HepG2 (cell line): Measurements from ENCODE around the gene CAMTA1. TPM values are rescaled to one million over a fixed set of nuclear protein-coding genes. Genes with fewer than 3 reads are reported as not detected.

Experiments used
- ATAC-seq: fragments of 200-7000 bp; cut with Tn5 transposase; 3 replicates; pipeline ENCODE4 v1.9.1; 2020; ENCODE audit warnings: mild to moderate bottlenecking, moderate library complexity
- BruUV-seq: library from RNA; stranded (reverse); fragments of 400-500 nt; replicated peaks from 2 replicates; lab custom pipeline; 2021; lab: Mats Ljungman, UMichigan
- CTCF ChIA-PET: fragments of 300-600 bp; formaldehyde crosslinking; extraction: SDS; loops from one replicate; lab custom pipeline; 2021; ENCODE audit warnings: low total read pairs, inconsistent platforms, low intra/inter-chr PET ratio; lab: Yijun Ruan, JAX
- POLR2A ChIA-PET: fragments of 350-600 bp; sonication (Branson Sonifier 250); formaldehyde crosslinking; loops from one replicate; lab custom pipeline; 2020; ENCODE audit warnings: antibody characterized with exemption, inconsistent platforms; lab: Yijun Ruan, JAX
- DNase-seq: peaks from one replicate; pipeline ENCODE4 v3.0.0-alpha.2; 2015; ENCODE audit warnings: low spot score
- FAIRE-seq: peaks from 3 replicates; lab custom pipeline; 2011; peaks lifted over from hg19 to GRCh38; lab: Jason Lieb, UNC
- H2AFZ ChIP-seq: one replicate; pipeline ENCODE4 v1.6.1; 2011; ENCODE audit warnings: low read length, inconsistent platforms
- H3K27ac ChIP-seq: fragments of 300-600 bp; 3 replicates; pipeline ENCODE4 v1.8.0; 2011; ENCODE audit warnings: mixed run types, mild to moderate bottlenecking, mixed read lengths, low read length, inconsistent platforms; ENCODE audit not compliant: insufficient read depth; ENCODE audit errors: extremely low read length
- H3K27me3 ChIP-seq, 2 experiments: fragments of 200-600 bp in 1 of 2; 2 replicates in 1 of 2; 3 replicates in 1 of 2; pipeline versions ENCODE4 v1.6.0 to v1.8.0; 2011; ENCODE audit warnings: low read length in 2 of 2, mild to moderate bottlenecking in 2 of 2, moderate library complexity in 2 of 2, inconsistent platforms in 1 of 2; ENCODE audit not compliant: insufficient read depth in 2 of 2, control insufficient read depth in 1 of 2
- H3K36me3 ChIP-seq, 2 experiments: fragments of 200-600 bp in 1 of 2; replicated peaks in 1 of 2; 2 replicates in 1 of 2; 3 replicates in 1 of 2; pipeline versions ENCODE4 v1.5.1 to v1.8.0; 2011; ENCODE audit warnings: low read length in 2 of 2, inconsistent platforms in 1 of 2; ENCODE audit not compliant: insufficient read depth in 2 of 2, control insufficient read depth in 1 of 2
- H3K4me1 ChIP-seq: 2 replicates; pipeline ENCODE4 v1.5.1; 2012; ENCODE audit warnings: low read length, inconsistent platforms; ENCODE audit not compliant: insufficient read depth
- H3K4me2 ChIP-seq: 2 replicates; pipeline ENCODE4 v1.6.0; 2011; ENCODE audit warnings: low read depth, low read length, inconsistent platforms
- H3K4me3 ChIP-seq, 3 experiments: fragments of 200-600 bp in 1 of 3; sonication (generic), shearing (Covaris generic) in 1 of 3; replicated peaks in 1 of 3; 2 replicates each; pipeline ENCODE4 v1.5.1; 2011 to 2016; ENCODE audit warnings: low read length in 3 of 3, inconsistent platforms in 2 of 3, low read depth in 2 of 3, mild to moderate bottlenecking in 2 of 3, control low read depth in 1 of 3, mixed read lengths in 1 of 3; ENCODE audit not compliant: insufficient read depth in 1 of 3
- H3K79me2 ChIP-seq: one replicate; pipeline ENCODE4 v1.6.1; 2011; ENCODE audit warnings: low read length, inconsistent platforms; ENCODE audit not compliant: insufficient read depth
- H3K9ac ChIP-seq: 2 replicates; pipeline ENCODE4 v1.6.0; 2011; ENCODE audit warnings: mild to moderate bottlenecking, low read depth, low read length, inconsistent platforms; ENCODE audit not compliant: insufficient read depth
- H3K9me3 ChIP-seq: 2 replicates; pipeline ENCODE4 v1.5.1; 2012; ENCODE audit warnings: mild to moderate bottlenecking, low read length
- H4K20me1 ChIP-seq: 2 replicates; pipeline ENCODE4 v1.6.0; 2011; ENCODE audit warnings: inconsistent platforms, mild to moderate bottlenecking, low read length, moderate library complexity; ENCODE audit not compliant: insufficient read depth
- CBX5 ChIP-seq: sonication (generic); formaldehyde crosslinking; IDR thresholded peaks from 2 replicates; pipeline ENCODE4 v1.4.0; 2020; ENCODE audit warnings: missing genetic modification reagents, borderline replicate concordance
- HOXA9 ChIP-seq: sonication (generic); formaldehyde crosslinking; IDR thresholded peaks from 2 replicates; pipeline ENCODE4 v1.8.1; 2022; ENCODE audit warnings: missing genetic modification reagents, mild to moderate bottlenecking, moderate library complexity, borderline replicate concordance
- JUND ChIP-seq: sonication (generic); formaldehyde crosslinking; IDR thresholded peaks from 2 replicates; pipeline ENCODE4 v1.8.0; 2022; ENCODE audit warnings: mild to moderate bottlenecking, missing genetic modification reagents
- MAFK ChIP-seq, 2 experiments: IDR thresholded peaks in 1 of 2; conservative IDR thresholded peaks in 1 of 2; 2 replicates each; pipeline ENCODE4 v1.6.1; 2011; ENCODE audit warnings: improper control_type of control experiment in 2 of 2, low read length in 2 of 2
- NAIF1 ChIP-seq: sonication (generic); formaldehyde crosslinking; IDR thresholded peaks from 2 replicates; pipeline ENCODE4 v1.5.0; 2020; ENCODE audit warnings: mild to moderate bottlenecking, missing genetic modification reagents, borderline replicate concordance
- NFKBIZ ChIP-seq: IDR thresholded peaks from 2 replicates; pipeline ENCODE4 v1.6.1; 2018; ENCODE audit warnings: missing genetic modification reagents, missing compliant biosample characterization
- PHF5A ChIP-seq: IDR thresholded peaks from one replicate; pipeline ENCODE4 v1.6.1; 2018; ENCODE audit warnings: low read depth, missing genetic modification reagents; ENCODE audit not compliant: unreplicated experiment
- TOPORS ChIP-seq: sonication (generic); formaldehyde crosslinking; IDR thresholded peaks from 2 replicates; pipeline ENCODE4 v1.8.0; 2023; ENCODE audit warnings: mild to moderate bottlenecking, missing genetic modification reagents
- WIZ ChIP-seq: sonication (generic); formaldehyde crosslinking; IDR thresholded peaks from 2 replicates; pipeline ENCODE4 v1.5.1; 2020; ENCODE audit warnings: mild to moderate bottlenecking, missing genetic modification reagents
- ZBTB42 ChIP-seq: sonication (generic); formaldehyde crosslinking; IDR thresholded peaks from 2 replicates; pipeline ENCODE4 v1.5.0; 2020; ENCODE audit warnings: mild to moderate bottlenecking, missing genetic modification reagents
- ZFP37 ChIP-seq: sonication (generic); formaldehyde crosslinking; IDR thresholded peaks from 2 replicates; pipeline ENCODE4 v1.4.0; 2020; ENCODE audit warnings: missing genetic modification reagents, borderline replicate concordance
- ZNF274 ChIP-seq: sonication (generic); formaldehyde crosslinking; IDR thresholded peaks from 2 replicates; pipeline ENCODE4 v1.5.1; 2020; ENCODE audit warnings: mild to moderate bottlenecking, missing genetic modification reagents
- ZNF326 ChIP-seq: sonication (generic); formaldehyde crosslinking; IDR thresholded peaks from 2 replicates; pipeline ENCODE4 v1.4.0; 2020; ENCODE audit warnings: missing genetic modification reagents, borderline replicate concordance
- ZNF496 ChIP-seq: sonication (generic); formaldehyde crosslinking; IDR thresholded peaks from 2 replicates; pipeline ENCODE4 v1.8.1; 2023; ENCODE audit warnings: mild to moderate bottlenecking, moderate library complexity, missing genetic modification reagents; ENCODE audit not compliant: insufficient replicate concordance
- ZNF644 ChIP-seq: IDR thresholded peaks from 2 replicates; pipeline ENCODE4 v1.6.1; 2016; ENCODE audit warnings: low read depth
- WGBS: methylation state at CpG from one replicate; pipeline ENCODE4 v1.1.6; 2017; ENCODE audit warnings: low lambda C conversion rate; 5-methylcytosine and 5-hydroxymethylcytosine counted together
- in situ Hi-C: cut with HindIII; loops from 2 replicates; pipeline ENCODE4 v1.10.0; 2017; ENCODE audit warnings: low pct_unique_long_range_greater_than_20kb; ENCODE audit not compliant: extremely low pct_ligation_motif_present
- intact Hi-C: fragments of 100-400 bp; cut with micrococcal nuclease; formaldehyde crosslinking; loops from one replicate; pipeline ENCODE4 v1.10.0; 2022; ENCODE audit not compliant: unreplicated experiment
- polyA plus RNA-seq, 8 experiments: library from polyadenylated mRNA; depleted of rRNA in 3 of 8; stranded (reverse) in 7 of 8; unstranded in 1 of 8; fragments of >200 nt; fragmentation: Illumina TruSeq in 4 of 8; extraction: Trizol in 4 of 8; gene quantifications; 2 replicates each; pipeline versions ENCODE4 v1.2.1 to v1.2.3, GENCODE V29; 2011 to 2016; ENCODE audit warnings: low read depth in 4 of 8, missing spikeins in 1 of 8, mixed read lengths in 1 of 8; ENCODE audit not compliant: insufficient read depth in 1 of 8
- total RNA-seq, 5 experiments: library from RNA; depleted of rRNA; stranded (reverse); fragments of >200 nt; fragmentation: Illumina TruSeq; extraction: Trizol; gene quantifications; 2 replicates each; pipeline ENCODE4 v1.2.3, GENCODE V29; 2016; ENCODE audit warnings: low read depth in 1 of 5
- TF ChIP-seq, protein P1 (sequence below): sonication (generic); formaldehyde crosslinking; IDR thresholded peaks from 2 replicates; pipeline ENCODE4 v1.8.1; 2022; ENCODE audit warnings: mild to moderate bottlenecking, missing genetic modification reagents
- TF ChIP-seq, protein P2 (sequence below): sonication (generic); formaldehyde crosslinking; IDR thresholded peaks from 2 replicates; pipeline ENCODE4 v1.8.0; 2022; ENCODE audit warnings: mild to moderate bottlenecking, missing genetic modification reagents, moderate library complexity
- TF ChIP-seq, protein P3 (sequence below), 2 experiments: sonication (generic) in 1 of 2; formaldehyde crosslinking in 1 of 2; IDR thresholded peaks; 2 replicates each; pipeline versions ENCODE4 v1.4.0 to v1.6.1; 2018 to 2020; ENCODE audit warnings: missing genetic modification reagents in 2 of 2, borderline replicate concordance in 1 of 2, low read depth in 1 of 2, mild to moderate bottlenecking in 1 of 2, missing biosample characterization in 1 of 2
- TF ChIP-seq, protein P4 (sequence below): sonication (generic); formaldehyde crosslinking; IDR thresholded peaks from 2 replicates; pipeline ENCODE4 v1.5.0; 2020; ENCODE audit warnings: mild to moderate bottlenecking, missing genetic modification reagents, moderate library complexity

The CAMTA1 gene
- total and polyA plus RNA-seq, 2 of the 13 experiments (the other 11 are each of a cell fraction or from before 2014, with no cell fraction given) = 25.0 to 36.4 TPM

DNA sequence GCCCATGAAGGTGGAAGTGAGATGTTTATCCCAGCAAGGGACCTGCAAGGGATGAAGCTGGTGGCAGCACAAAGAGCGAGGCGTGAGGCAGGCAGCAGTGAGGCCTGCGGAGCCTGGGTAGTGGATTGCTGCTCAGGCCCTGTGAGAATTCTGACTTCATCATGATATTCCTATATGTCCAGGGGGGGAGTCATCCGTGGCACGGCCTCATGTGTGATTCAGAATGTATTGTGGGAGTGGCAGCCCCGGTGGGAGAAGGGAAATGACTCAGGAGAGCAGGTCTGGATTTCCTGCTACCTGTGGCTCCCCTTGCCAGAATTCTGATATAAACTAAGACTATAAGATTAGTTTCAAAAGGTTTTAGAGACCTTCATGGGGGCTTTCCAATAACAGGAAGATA lies 240.9 kb downstream of the CAMTA1 start:
- no peak overlapping the region for H2AFZ ChIP-seq
- no peaks in the 10 kb centered on the region for H3K4me1 ChIP-seq
- intact Hi-C loops = no loop called here
- CTCF ChIA-PET = no interaction called here
- FAIRE-seq (no peak), DNase-seq (no peak), ATAC-seq (no peak)
- no peak overlapping the region for H3K27ac ChIP-seq
- no TSS peak for BruUV-seq
- H3K36me3 ChIP-seq = no peaks in the 10 kb centered on the region
- POLR2A ChIA-PET = no interaction called here
- no peak overlapping the region for H3K4me2 ChIP-seq
- H4K20me1 ChIP-seq = no peaks in the 10 kb centered on the region
- H3K4me3 ChIP-seq = no peak overlapping the region
- H3K9me3 ChIP-seq = no peaks in the 10 kb centered on the region
- in situ Hi-C loops = no loop called here
- H3K9ac ChIP-seq = no peak overlapping the region
- H3K79me2 ChIP-seq = no peaks in the 10 kb centered on the region
- peaks cover 1 to 10% of the 10 kb centered on the region in 2 experiments; a peak in 2 of 5 replicates for H3K27me3 ChIP-seq
- WGBS = 35% methylated on average over 6 of the region's 6 CpGs
- TF ChIP-seq NAIF1 (CRISPR knock-in tag) = no peak
- TF ChIP-seq ZNF326 (CRISPR knock-in tag) = no peak
- no peak for TF ChIP-seq ZFP37
- no peak for TF ChIP-seq TOPORS (CRISPR knock-in tag)
- TF ChIP-seq, protein P1, sequence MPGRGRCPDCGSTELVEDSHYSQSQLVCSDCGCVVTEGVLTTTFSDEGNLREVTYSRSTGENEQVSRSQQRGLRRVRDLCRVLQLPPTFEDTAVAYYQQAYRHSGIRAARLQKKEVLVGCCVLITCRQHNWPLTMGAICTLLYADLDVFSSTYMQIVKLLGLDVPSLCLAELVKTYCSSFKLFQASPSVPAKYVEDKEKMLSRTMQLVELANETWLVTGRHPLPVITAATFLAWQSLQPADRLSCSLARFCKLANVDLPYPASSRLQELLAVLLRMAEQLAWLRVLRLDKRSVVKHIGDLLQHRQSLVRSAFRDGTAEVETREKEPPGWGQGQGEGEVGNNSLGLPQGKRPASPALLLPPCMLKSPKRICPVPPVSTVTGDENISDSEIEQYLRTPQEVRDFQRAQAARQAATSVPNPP (CRISPR knock-in tag) = no peak
- no peak for TF ChIP-seq WIZ (CRISPR knock-in tag)
- TF ChIP-seq, protein P2, sequence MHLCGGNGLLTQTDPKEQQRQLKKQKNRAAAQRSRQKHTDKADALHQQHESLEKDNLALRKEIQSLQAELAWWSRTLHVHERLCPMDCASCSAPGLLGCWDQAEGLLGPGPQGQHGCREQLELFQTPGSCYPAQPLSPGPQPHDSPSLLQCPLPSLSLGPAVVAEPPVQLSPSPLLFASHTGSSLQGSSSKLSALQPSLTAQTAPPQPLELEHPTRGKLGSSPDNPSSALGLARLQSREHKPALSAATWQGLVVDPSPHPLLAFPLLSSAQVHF = no peak
- no peak for TF ChIP-seq HOXA9
- TF ChIP-seq PHF5A (CRISPR knock-in tag) = no peak
- TF ChIP-seq ZNF496 (CRISPR knock-in tag) = no peak
- no peak for TF ChIP-seq JUND (CRISPR knock-in tag)
- TF ChIP-seq ZBTB42 (CRISPR knock-in tag) = no peak
- no peak for TF ChIP-seq MAFK (conservative IDR thresholded peaks at IDR 0.05 in 1 of 2, IDR thresholded peaks at IDR 0.05 in 1 of 2; ENCODE audit: low read length in 2 of 2)
- no peak for TF ChIP-seq ZNF644 (CRISPR knock-in tag)
- TF ChIP-seq NFKBIZ (CRISPR knock-in tag) = no peak
- TF ChIP-seq, protein P3, sequence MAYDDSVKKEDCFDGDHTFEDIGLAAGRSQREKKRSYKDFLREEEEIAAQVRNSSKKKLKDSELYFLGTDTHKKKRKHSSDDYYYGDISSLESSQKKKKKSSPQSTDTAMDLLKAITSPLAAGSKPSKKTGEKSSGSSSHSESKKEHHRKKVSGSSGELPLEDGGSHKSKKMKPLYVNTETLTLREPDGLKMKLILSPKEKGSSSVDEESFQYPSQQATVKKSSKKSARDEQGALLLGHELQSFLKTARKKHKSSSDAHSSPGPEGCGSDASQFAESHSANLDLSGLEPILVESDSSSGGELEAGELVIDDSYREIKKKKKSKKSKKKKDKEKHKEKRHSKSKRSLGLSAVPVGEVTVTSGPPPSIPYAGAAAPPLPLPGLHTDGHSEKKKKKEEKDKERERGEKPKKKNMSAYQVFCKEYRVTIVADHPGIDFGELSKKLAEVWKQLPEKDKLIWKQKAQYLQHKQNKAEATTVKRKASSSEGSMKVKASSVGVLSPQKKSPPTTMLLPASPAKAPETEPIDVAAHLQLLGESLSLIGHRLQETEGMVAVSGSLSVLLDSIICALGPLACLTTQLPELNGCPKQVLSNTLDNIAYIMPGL (CRISPR knock-in tag; IDR thresholded peaks at IDR 0.05; ENCODE audit: borderline replicate concordance in 1 of 2, low read depth in 1 of 2) = no peak
- no peak for TF ChIP-seq CBX5 (CRISPR knock-in tag)
- TF ChIP-seq, protein P4, sequence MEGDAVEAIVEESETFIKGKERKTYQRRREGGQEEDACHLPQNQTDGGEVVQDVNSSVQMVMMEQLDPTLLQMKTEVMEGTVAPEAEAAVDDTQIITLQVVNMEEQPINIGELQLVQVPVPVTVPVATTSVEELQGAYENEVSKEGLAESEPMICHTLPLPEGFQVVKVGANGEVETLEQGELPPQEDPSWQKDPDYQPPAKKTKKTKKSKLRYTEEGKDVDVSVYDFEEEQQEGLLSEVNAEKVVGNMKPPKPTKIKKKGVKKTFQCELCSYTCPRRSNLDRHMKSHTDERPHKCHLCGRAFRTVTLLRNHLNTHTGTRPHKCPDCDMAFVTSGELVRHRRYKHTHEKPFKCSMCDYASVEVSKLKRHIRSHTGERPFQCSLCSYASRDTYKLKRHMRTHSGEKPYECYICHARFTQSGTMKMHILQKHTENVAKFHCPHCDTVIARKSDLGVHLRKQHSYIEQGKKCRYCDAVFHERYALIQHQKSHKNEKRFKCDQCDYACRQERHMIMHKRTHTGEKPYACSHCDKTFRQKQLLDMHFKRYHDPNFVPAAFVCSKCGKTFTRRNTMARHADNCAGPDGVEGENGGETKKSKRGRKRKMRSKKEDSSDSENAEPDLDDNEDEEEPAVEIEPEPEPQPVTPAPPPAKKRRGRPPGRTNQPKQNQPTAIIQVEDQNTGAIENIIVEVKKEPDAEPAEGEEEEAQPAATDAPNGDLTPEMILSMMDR = no peak
- no peak for TF ChIP-seq ZNF274
